ENCODE results near the gene TTC34. TPM values are rescaled to one million over a fixed set of nuclear protein-coding genes. Genes with fewer than 3 reads are reported as not detected.

TTC34 gene
- 0.94 and 1.1 TPM in 2 replicates for total RNA-seq

GRCh38 chr1:2801535-2802291 lies at the start of gene TTC34:
TSS of gene TTC34 (minus strand) at chr1:2801693. CDS start at chr1:2800827, 866 bp downstream.
- no peak within 1 kb of the TSS for H3K4me3 Mint-ChIP-seq (ENCODE audit: low read depth)
- no peak within 1 kb of the TSS for H3K27ac Mint-ChIP-seq
- DNase-seq (ENCODE audit: low spot score) = peak; percentile 42
- H3K4me1 Mint-ChIP-seq (ENCODE audit: low read depth) = no peaks in the 10 kb centered on the region
- intact Hi-C loops (cut with micrococcal nuclease) = no loop called here
- no peaks in the 10 kb centered on the region for H3K27me3 Mint-ChIP-seq (ENCODE audit: low read depth)
- H3K36me3 Mint-ChIP-seq (ENCODE audit: low read depth) = no peaks in the 10 kb centered on the region
- no peaks in the 10 kb centered on the region for H3K9me3 Mint-ChIP-seq

GRCh38 chr1:2850502-2850901 lies 49.0 kb upstream of the TTC34 start:
- DNase-seq (ENCODE audit: low spot score) = no peak
- Mint-ChIP-seq H3K4me3 (ENCODE audit: low read depth) (no peak overlapping the region), H3K4me1 (ENCODE audit: low read depth) (no peaks in the 10 kb centered on the region), H3K36me3 (ENCODE audit: low read depth) (no peaks in the 10 kb centered on the region), H3K27me3 (ENCODE audit: low read depth) (no peaks in the 10 kb centered on the region), H3K27ac (no peak overlapping the region), H3K9me3 (no peaks in the 10 kb centered on the region)
- intact Hi-C loops (cut with micrococcal nuclease) = no loop called here

- H3K36me3 Mint-ChIP-seq (ENCODE audit: low read depth) = no peaks in the 10 kb centered on the region
- H3K9me3 Mint-ChIP-seq = no peaks in the 10 kb centered on the region
- intact Hi-C loops (cut with micrococcal nuclease) = no loop called here
- H3K27ac Mint-ChIP-seq = no peak overlapping the region
- no peak for DNase-seq (ENCODE audit: low spot score)
- H3K4me3 Mint-ChIP-seq (ENCODE audit: low read depth) = no peak overlapping the region
- peaks cover 2% of the 10 kb centered on the region for H3K27me3 Mint-ChIP-seq (ENCODE audit: low read depth)
- no peaks in the 10 kb centered on the region for H3K4me1 Mint-ChIP-seq (ENCODE audit: low read depth)
Observed at GRCh38 chr1:2848006-2848670, 46.6 kb upstream of the TTC34 start.

- intact Hi-C loops (cut with micrococcal nuclease) = no loop called here
- Mint-ChIP-seq H3K36me3 (ENCODE audit: low read depth) (no peaks in the 10 kb centered on the region), H3K4me1 (ENCODE audit: low read depth) (no peaks in the 10 kb centered on the region), H3K27me3 (ENCODE audit: low read depth) (peaks cover 2% of the 10 kb centered on the region), H3K9me3 (no peaks in the 10 kb centered on the region), H3K4me3 (ENCODE audit: low read depth) (no peak overlapping the region), H3K27ac (no peak overlapping the region)
- DNase-seq (ENCODE audit: low spot score) = no peak
Observed at GRCh38 chr1:2847086-2847985, 45.8 kb upstream of the TTC34 start.

GRCh38 chr1:2845869-2846268 lies 44.4 kb upstream of the TTC34 start:
- intact Hi-C loops (cut with micrococcal nuclease) = no loop called here
- H3K36me3 Mint-ChIP-seq (ENCODE audit: low read depth) = no peaks in the 10 kb centered on the region
- DNase-seq (ENCODE audit: low spot score) = no peak
- no peaks in the 10 kb centered on the region for H3K4me1 Mint-ChIP-seq (ENCODE audit: low read depth)
- no peak overlapping the region for H3K27ac Mint-ChIP-seq
- H3K27me3 Mint-ChIP-seq (ENCODE audit: low read depth) = peaks cover 2% of the 10 kb centered on the region
- H3K9me3 Mint-ChIP-seq = no peaks in the 10 kb centered on the region
- no peak overlapping the region for H3K4me3 Mint-ChIP-seq (ENCODE audit: low read depth)

GRCh38 chr1:2840036-2840809 lies 38.7 kb upstream of the TTC34 start:
- intact Hi-C loops (cut with micrococcal nuclease) = no loop called here
- Mint-ChIP-seq H3K27ac (no peak overlapping the region), H3K36me3 (ENCODE audit: low read depth) (no peaks in the 10 kb centered on the region), H3K4me3 (ENCODE audit: low read depth) (no peak overlapping the region), H3K9me3 (no peaks in the 10 kb centered on the region), H3K27me3 (ENCODE audit: low read depth) (no peaks in the 10 kb centered on the region), H3K4me1 (ENCODE audit: low read depth) (peaks cover 10% of the 10 kb centered on the region)
- DNase-seq (ENCODE audit: low spot score) = peak; percentile 12

GRCh38 chr1:2837823-2838222 lies 36.3 kb upstream of the TTC34 start:
- Mint-ChIP-seq H3K36me3 (ENCODE audit: low read depth) (no peaks in the 10 kb centered on the region), H3K9me3 (no peaks in the 10 kb centered on the region), H3K4me3 (ENCODE audit: low read depth) (no peak overlapping the region), H3K27me3 (ENCODE audit: low read depth) (no peaks in the 10 kb centered on the region), H3K27ac (no peak overlapping the region), H3K4me1 (ENCODE audit: low read depth) (peaks cover 10% of the 10 kb centered on the region)
- no peak for DNase-seq (ENCODE audit: low spot score)
- intact Hi-C loops (cut with micrococcal nuclease) = no loop called here

GRCh38 chr1:2837316-2837715 lies 35.8 kb upstream of the TTC34 start:
- no peak overlapping the region for H3K27ac Mint-ChIP-seq
- H3K4me1 Mint-ChIP-seq (ENCODE audit: low read depth) = peaks cover 10% of the 10 kb centered on the region
- H3K36me3 Mint-ChIP-seq (ENCODE audit: low read depth) = no peaks in the 10 kb centered on the region
- H3K4me3 Mint-ChIP-seq (ENCODE audit: low read depth) = no peak overlapping the region
- no peak for DNase-seq (ENCODE audit: low spot score)
- no peaks in the 10 kb centered on the region for H3K9me3 Mint-ChIP-seq
- intact Hi-C loops (cut with micrococcal nuclease) = no loop called here
- no peaks in the 10 kb centered on the region for H3K27me3 Mint-ChIP-seq (ENCODE audit: low read depth)

GRCh38 chr1:2836333-2836970 lies 35.0 kb upstream of the TTC34 start:
- H3K27me3 Mint-ChIP-seq (ENCODE audit: low read depth) = no peaks in the 10 kb centered on the region
- no peaks in the 10 kb centered on the region for H3K9me3 Mint-ChIP-seq
- H3K27ac Mint-ChIP-seq = no peak overlapping the region
- H3K4me1 Mint-ChIP-seq (ENCODE audit: low read depth) = peaks cover 10% of the 10 kb centered on the region
- H3K36me3 Mint-ChIP-seq (ENCODE audit: low read depth) = no peaks in the 10 kb centered on the region
- intact Hi-C loops (cut with micrococcal nuclease) = no loop called here
- H3K4me3 Mint-ChIP-seq (ENCODE audit: low read depth) = no peak overlapping the region
- no peak for DNase-seq (ENCODE audit: low spot score)

GRCh38 chr1:2835650-2836159 lies 34.2 kb upstream of the TTC34 start:
- H3K4me3 Mint-ChIP-seq (ENCODE audit: low read depth) = no peak overlapping the region
- no peak for DNase-seq (ENCODE audit: low spot score)
- no peaks in the 10 kb centered on the region for H3K36me3 Mint-ChIP-seq (ENCODE audit: low read depth)
- H3K27me3 Mint-ChIP-seq (ENCODE audit: low read depth) = no peaks in the 10 kb centered on the region
- H3K9me3 Mint-ChIP-seq = no peaks in the 10 kb centered on the region
- intact Hi-C loops (cut with micrococcal nuclease) = no loop called here
- no peak overlapping the region for H3K27ac Mint-ChIP-seq
- peaks cover 8% of the 10 kb centered on the region for H3K4me1 Mint-ChIP-seq (ENCODE audit: low read depth)

- Mint-ChIP-seq H3K27me3 (ENCODE audit: low read depth) (no peaks in the 10 kb centered on the region), H3K9me3 (no peaks in the 10 kb centered on the region)
- intact Hi-C loops (cut with micrococcal nuclease) = no loop called here
Observed at GRCh38 chr1:2834741-2835564, 33.5 kb upstream of the TTC34 start.

More at GRCh38 chr1:2834741-2835564, 33.5 kb upstream of the TTC34 start:
- H3K4me3 Mint-ChIP-seq (ENCODE audit: low read depth) = no peak overlapping the region
- peaks cover under 1% of the 10 kb centered on the region for H3K4me1 Mint-ChIP-seq (ENCODE audit: low read depth)
- H3K36me3 Mint-ChIP-seq (ENCODE audit: low read depth) = no peaks in the 10 kb centered on the region
- DNase-seq (ENCODE audit: low spot score) = no peak
- no peak overlapping the region for H3K27ac Mint-ChIP-seq
